ENCODE data around the gene STARD9.

Gene STARD9

GRCh38 chr15:42730536-42730935, 155.1 kb downstream of the STARD9 start:
- H3K4me3 ChIP-seq (ENCODE audit: low read length) = no peak overlapping the region
- H3K9ac ChIP-seq (ENCODE audit: low read depth, low read length) = no peak overlapping the region
- peaks cover 17% of the 10 kb centered on the region for H3K4me1 ChIP-seq (ENCODE audit: insufficient read depth, low read length)
- peaks cover 86% of the 10 kb centered on the region for H3K36me3 ChIP-seq (ENCODE audit: insufficient read depth, low read length)
- WGBS = 95% methylated on average over 14 of the region's 14 CpGs
- H3K27me3 ChIP-seq (ENCODE audit: insufficient read depth, low read length) = peaks cover 2% of the 10 kb centered on the region; the same call in 1 of the 2 replicates
- H3K9me3 ChIP-seq (ENCODE audit: insufficient read depth, low read depth, low read length) = no peaks in the 10 kb centered on the region
- H3K27ac ChIP-seq (ENCODE audit: low read depth, low read length) = no peak overlapping the region

DNA sequence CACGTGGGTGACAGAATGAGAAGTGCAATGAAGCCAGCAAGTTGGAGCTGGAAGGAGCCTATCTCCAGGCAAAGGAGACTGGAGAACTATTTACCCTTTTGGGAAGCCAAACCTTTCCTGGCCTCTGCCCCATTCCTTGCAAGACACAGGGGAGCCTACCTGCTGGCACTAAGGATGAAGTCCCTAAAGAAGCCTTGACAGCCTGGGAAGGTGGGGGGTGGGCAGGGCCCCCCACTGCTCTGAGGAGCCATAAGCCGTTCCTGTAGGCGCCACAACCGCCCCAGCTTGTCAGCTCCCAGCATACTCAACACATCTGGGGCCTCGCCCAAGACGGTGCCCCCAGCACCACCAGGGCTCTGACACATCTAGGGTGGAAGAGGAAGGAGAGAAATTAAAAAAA, 156.1 kb downstream of the STARD9 start:
- Histone ChIP-seq H3K9ac (ENCODE audit: low read depth, low read length) (no peak overlapping the region), H3K36me3 (ENCODE audit: insufficient read depth, low read length) (peaks cover 77% of the 10 kb centered on the region), H3K4me1 (ENCODE audit: insufficient read depth, low read length) (peaks cover 17% of the 10 kb centered on the region), H3K9me3 (ENCODE audit: insufficient read depth, low read depth, low read length) (no peaks in the 10 kb centered on the region), H3K27ac (ENCODE audit: low read depth, low read length) (no peak overlapping the region), H3K4me3 (ENCODE audit: low read length) (no peak overlapping the region), H3K27me3 (ENCODE audit: insufficient read depth, low read length) (peaks cover 5% of the 10 kb centered on the region; the same call in 1 of the 2 replicates)
- WGBS = 91% methylated on average over 6 of the region's 6 CpGs

DNA sequence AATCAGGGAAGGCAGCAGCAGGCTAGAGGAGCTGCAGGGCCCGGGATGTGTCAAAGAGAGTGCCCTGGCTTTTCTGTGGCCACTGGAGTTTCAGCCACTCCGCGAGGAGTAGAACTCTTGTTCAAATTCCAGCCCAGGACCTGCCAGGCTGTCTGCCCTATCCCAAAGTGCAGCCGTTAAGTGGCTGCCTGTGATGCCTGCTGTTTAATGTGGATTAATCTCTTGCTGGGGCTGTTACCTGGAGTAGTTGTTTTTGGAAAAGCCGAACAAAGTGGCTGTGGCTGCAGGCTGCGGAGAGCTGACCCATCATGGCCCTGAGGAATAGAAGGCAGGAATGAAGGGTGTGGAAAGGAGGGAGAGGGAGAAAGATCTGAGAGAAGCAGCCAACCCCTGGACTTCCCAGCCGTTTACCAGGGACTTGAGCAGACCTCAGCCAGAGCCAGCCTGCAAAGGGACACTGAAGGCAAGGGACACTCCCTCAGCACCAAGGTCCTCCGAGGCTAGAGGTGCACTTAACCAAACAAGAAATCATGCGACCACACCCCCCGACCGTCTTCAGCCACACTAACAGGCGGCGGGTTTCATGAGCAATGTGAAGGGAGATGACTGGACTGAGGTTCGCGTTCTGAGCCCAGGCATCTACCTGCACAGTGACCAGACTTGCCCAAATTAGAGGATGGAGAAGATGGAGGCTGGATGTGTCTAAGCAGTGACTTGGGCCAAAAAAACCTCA, 156.9 kb downstream of the STARD9 start:
- Histone ChIP-seq H3K4me1 (ENCODE audit: insufficient read depth, low read length) (peaks cover 17% of the 10 kb centered on the region), H3K4me3 (ENCODE audit: low read length) (no peak overlapping the region), H3K27ac (ENCODE audit: low read depth, low read length) (no peak overlapping the region), H3K9ac (ENCODE audit: low read depth, low read length) (no peak overlapping the region), H3K9me3 (ENCODE audit: insufficient read depth, low read depth, low read length) (no peaks in the 10 kb centered on the region), H3K36me3 (ENCODE audit: insufficient read depth, low read length) (peaks cover 69% of the 10 kb centered on the region), H3K27me3 (ENCODE audit: insufficient read depth, low read length) (peaks cover 5% of the 10 kb centered on the region; the same call in 1 of the 2 replicates)
- WGBS = 94% methylated on average over 15 of the region's 15 CpGs

DNA sequence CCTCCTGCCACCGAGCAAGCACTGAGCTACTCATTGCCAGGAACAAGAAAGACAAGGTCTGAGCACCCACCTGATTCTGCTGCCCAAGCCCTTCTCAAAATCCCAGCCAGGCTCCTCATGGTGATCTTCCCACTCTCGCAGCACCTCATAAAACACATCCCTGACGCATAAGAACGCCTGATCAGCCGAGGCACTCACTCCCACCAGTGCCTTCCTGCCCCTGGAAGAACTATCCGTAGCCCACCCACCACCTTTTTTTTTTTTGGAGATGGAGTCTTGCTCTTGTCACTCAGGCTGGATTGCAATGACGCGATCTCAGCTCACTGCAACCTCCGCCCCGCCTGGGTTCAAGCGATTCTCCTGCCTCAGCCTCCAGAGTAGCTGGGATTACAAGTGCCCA, 157.6 kb downstream of the STARD9 start:
- Histone ChIP-seq H3K9ac (ENCODE audit: low read depth, low read length) (no peak overlapping the region), H3K4me1 (ENCODE audit: insufficient read depth, low read length) (peaks cover 11% of the 10 kb centered on the region), H3K9me3 (ENCODE audit: insufficient read depth, low read depth, low read length) (no peaks in the 10 kb centered on the region), H3K27ac (ENCODE audit: low read depth, low read length) (no peak overlapping the region), H3K36me3 (ENCODE audit: insufficient read depth, low read length) (peaks cover 63% of the 10 kb centered on the region), H3K4me3 (ENCODE audit: low read length) (no peak overlapping the region), H3K27me3 (ENCODE audit: insufficient read depth, low read length) (peaks cover 5% of the 10 kb centered on the region; the same call in 1 of the 2 replicates)
- 92% methylated on average over 11 of the region's 11 CpGs for WGBS

- no peak overlapping the region for H3K4me3 ChIP-seq (ENCODE audit: low read length)
- H3K4me1 ChIP-seq (ENCODE audit: insufficient read depth, low read length) = peaks cover 3% of the 10 kb centered on the region; the same call in 1 of the 2 replicates
- WGBS = 93% methylated on average over 6 of the region's 6 CpGs
- H3K27ac ChIP-seq (ENCODE audit: low read depth, low read length) = no peak overlapping the region
- H3K9ac ChIP-seq (ENCODE audit: low read depth, low read length) = no peak overlapping the region
- H3K27me3 ChIP-seq (ENCODE audit: insufficient read depth, low read length) = peaks cover 5% of the 10 kb centered on the region; the same call in 1 of the 2 replicates
- H3K9me3 ChIP-seq (ENCODE audit: insufficient read depth, low read depth, low read length) = no peaks in the 10 kb centered on the region
- peaks cover 57% of the 10 kb centered on the region for H3K36me3 ChIP-seq (ENCODE audit: insufficient read depth, low read length)
Measured at GRCh38 chr15:42734076-42734672, 158.8 kb downstream of the STARD9 start.

- Histone ChIP-seq H3K27ac (ENCODE audit: low read depth, low read length) (no peak overlapping the region), H3K4me3 (ENCODE audit: low read length) (peak overlapping the region; percentile 99)
- 89% methylated on average over 19 of the region's 19 CpGs for WGBS
Measured at GRCh38 chr15:42735382-42736165, 160.2 kb downstream of the STARD9 start.

GRCh38 chr15:42736178-42736792, 160.9 kb downstream of the STARD9 start:
- Histone ChIP-seq H3K27ac (ENCODE audit: low read depth, low read length) (peak overlapping the region; percentile 12; the same call in 1 of the 2 replicates), H3K4me3 (ENCODE audit: low read length) (peak overlapping the region; percentile 99), H3K9ac (ENCODE audit: low read depth, low read length) (peak overlapping the region; percentile 82), H3K4me1 (ENCODE audit: insufficient read depth, low read length) (no peaks in the 10 kb centered on the region; the same call in 1 of the 2 replicates), H3K36me3 (ENCODE audit: insufficient read depth, low read length) (peaks cover 38% of the 10 kb centered on the region), H3K27me3 (ENCODE audit: insufficient read depth, low read length) (peaks cover 5% of the 10 kb centered on the region; the same call in 1 of the 2 replicates), H3K9me3 (ENCODE audit: insufficient read depth, low read depth, low read length) (no peaks in the 10 kb centered on the region)
- 2% methylated on average over 55 of the region's 55 CpGs for WGBS

More at GRCh38 chr15:42735382-42736165, 160.2 kb downstream of the STARD9 start:
- no peak overlapping the region for H3K9ac ChIP-seq (ENCODE audit: low read depth, low read length)
- H3K27me3 ChIP-seq (ENCODE audit: insufficient read depth, low read length) = peaks cover 5% of the 10 kb centered on the region; the same call in 1 of the 2 replicates
- H3K9me3 ChIP-seq (ENCODE audit: insufficient read depth, low read depth, low read length) = no peaks in the 10 kb centered on the region
- no peaks in the 10 kb centered on the region; the same call in 1 of the 2 replicates for H3K4me1 ChIP-seq (ENCODE audit: insufficient read depth, low read length)
- peaks cover 45% of the 10 kb centered on the region for H3K36me3 ChIP-seq (ENCODE audit: insufficient read depth, low read length)

- Histone ChIP-seq H3K27me3 (ENCODE audit: insufficient read depth, low read length) (peaks cover 5% of the 10 kb centered on the region; the same call in 1 of the 2 replicates), H3K4me1 (ENCODE audit: insufficient read depth, low read length) (no peaks in the 10 kb centered on the region; the same call in 1 of the 2 replicates), H3K36me3 (ENCODE audit: insufficient read depth, low read length) (peaks cover 31% of the 10 kb centered on the region), H3K4me3 (ENCODE audit: low read length) (peak within 1 kb of the TSS; percentile 99), H3K9me3 (ENCODE audit: insufficient read depth, low read depth, low read length) (no peaks in the 10 kb centered on the region), H3K9ac (ENCODE audit: low read depth, low read length) (peak within 1 kb of the TSS; percentile 82), H3K27ac (ENCODE audit: low read depth, low read length) (peak within 1 kb of the TSS; percentile 78)
- WGBS = 1% methylated on average over 76 of the region's 76 CpGs
Measured at GRCh38 chr15:42736793-42737528, 161.6 kb downstream of the STARD9 start, which contains the start of gene CDAN1. CDAN1 (minus strand) TSS chr15:42737128; CDS start chr15:42737102, 26 bp downstream.

- peak overlapping the region; percentile 99 for H3K4me3 ChIP-seq (ENCODE audit: low read length)
Measured at GRCh38 chr15:42737529-42738328, 162.3 kb downstream of the STARD9 start.

More at GRCh38 chr15:42737529-42738328, 162.3 kb downstream of the STARD9 start:
- no peak overlapping the region for H3K27ac ChIP-seq (ENCODE audit: low read depth, low read length)
- H3K9me3 ChIP-seq (ENCODE audit: insufficient read depth, low read depth, low read length) = no peaks in the 10 kb centered on the region
- no peaks in the 10 kb centered on the region; the same call in 1 of the 2 replicates for H3K4me1 ChIP-seq (ENCODE audit: insufficient read depth, low read length)
- H3K36me3 ChIP-seq (ENCODE audit: insufficient read depth, low read length) = peaks cover 23% of the 10 kb centered on the region
- H3K9ac ChIP-seq (ENCODE audit: low read depth, low read length) = peak overlapping the region; percentile 77
- peaks cover 5% of the 10 kb centered on the region; the same call in 1 of the 2 replicates for H3K27me3 ChIP-seq (ENCODE audit: insufficient read depth, low read length)
- WGBS = 83% methylated on average over 21 of the region's 21 CpGs

Data from HUES64 (cell line).